Eye (tissue), 1 donor: ENCODE data around the gene MAST4.
A peak's percentile ranks its signal among the peaks of the same experiment; 100 is the strongest.

Source experiments
- DNase-seq: peaks from one replicate; pipeline ENCODE4 v3.0.0-alpha.2; 2015

Gene MAST4

GRCh38 chr5:66881480-66882161 is 285.4 kb downstream of the MAST4 start:
- DNase-seq: no peak

GRCh38 chr5:66882606-66883227 is 286.5 kb downstream of the MAST4 start:
- no peak for DNase-seq

- DNase-seq: no peak
These were observed 288.5 kb downstream of the MAST4 start for GRCh38 chr5:66884564-66885243.

- no peak for DNase-seq
These were observed 290.7 kb downstream of the MAST4 start for GRCh38 chr5:66886941-66887340.

GRCh38 chr5:66888613-66889012 is 292.4 kb downstream of the MAST4 start:
- no peak for DNase-seq

GRCh38 chr5:66889056-66889455 is 292.9 kb downstream of the MAST4 start:
- no peak for DNase-seq

- DNase-seq: no peak
These were observed 293.3 kb downstream of the MAST4 start for GRCh38 chr5:66889524-66889923.

- no peak for DNase-seq
These were observed 295.2 kb downstream of the MAST4 start for GRCh38 chr5:66891184-66891925.

- DNase-seq: no peak
These were observed 296.5 kb downstream of the MAST4 start for GRCh38 chr5:66892716-66893115.

GRCh38 chr5:66894480-66895240 is 298.5 kb downstream of the MAST4 start:
- DNase-seq: no peak

- DNase-seq: no peak
These were observed 300.0 kb downstream of the MAST4 start for GRCh38 chr5:66896171-66896570.

GRCh38 chr5:66897356-66897755 is 301.2 kb downstream of the MAST4 start:
- DNase-seq: peak; percentile 50

GRCh38 chr5:66898241-66898995 is 302.2 kb downstream of the MAST4 start:
- no peak for DNase-seq

- no peak for DNase-seq
These were observed 307.0 kb downstream of the MAST4 start for GRCh38 chr5:66903218-66903617.

- no peak for DNase-seq
These were observed 307.5 kb downstream of the MAST4 start for GRCh38 chr5:66903709-66904108.

GRCh38 chr5:66904189-66904588 is 308.0 kb downstream of the MAST4 start:
- DNase-seq: no peak

GRCh38 chr5:66906021-66906420 is 309.8 kb downstream of the MAST4 start:
- DNase-seq: no peak

- no peak for DNase-seq
These were observed 312.0 kb downstream of the MAST4 start for GRCh38 chr5:66908230-66908629.

GRCh38 chr5:66909364-66909763 is 313.2 kb downstream of the MAST4 start:
- DNase-seq: no peak

- DNase-seq: no peak
These were observed 316.6 kb downstream of the MAST4 start for GRCh38 chr5:66912787-66913186.

- DNase-seq: no peak
These were observed 319.3 kb downstream of the MAST4 start for GRCh38 chr5:66915531-66915930.

GRCh38 chr5:66922881-66923280 is 326.7 kb downstream of the MAST4 start:
- DNase-seq: no peak
